PFSK-1 (cell line): ENCODE measurements around the gene AJM1.

Experiments used
- FOXP2 ChIP-seq: optimal IDR thresholded peaks from 2 replicates; pipeline ENCODE3; 2011; ENCODE audit warnings: borderline replicate concordance, control low read depth, inconsistent platforms; ENCODE audit not compliant: insufficient read depth; ENCODE audit errors: extremely low read length, extremely low read depth
- TF ChIP-seq, protein P1 (sequence below), 2 experiments: IDR thresholded peaks; 2 replicates each; pipeline versions ENCODE4 v1.6.1 to v1.8.0; 2011 to 2012; ENCODE audit warnings: low read depth in 2 of 2, low read length in 2 of 2, control low read depth in 1 of 2, inconsistent platforms in 1 of 2, mild to moderate bottlenecking in 1 of 2, moderate library complexity in 1 of 2; ENCODE audit not compliant: insufficient read depth in 1 of 2

DNA sequence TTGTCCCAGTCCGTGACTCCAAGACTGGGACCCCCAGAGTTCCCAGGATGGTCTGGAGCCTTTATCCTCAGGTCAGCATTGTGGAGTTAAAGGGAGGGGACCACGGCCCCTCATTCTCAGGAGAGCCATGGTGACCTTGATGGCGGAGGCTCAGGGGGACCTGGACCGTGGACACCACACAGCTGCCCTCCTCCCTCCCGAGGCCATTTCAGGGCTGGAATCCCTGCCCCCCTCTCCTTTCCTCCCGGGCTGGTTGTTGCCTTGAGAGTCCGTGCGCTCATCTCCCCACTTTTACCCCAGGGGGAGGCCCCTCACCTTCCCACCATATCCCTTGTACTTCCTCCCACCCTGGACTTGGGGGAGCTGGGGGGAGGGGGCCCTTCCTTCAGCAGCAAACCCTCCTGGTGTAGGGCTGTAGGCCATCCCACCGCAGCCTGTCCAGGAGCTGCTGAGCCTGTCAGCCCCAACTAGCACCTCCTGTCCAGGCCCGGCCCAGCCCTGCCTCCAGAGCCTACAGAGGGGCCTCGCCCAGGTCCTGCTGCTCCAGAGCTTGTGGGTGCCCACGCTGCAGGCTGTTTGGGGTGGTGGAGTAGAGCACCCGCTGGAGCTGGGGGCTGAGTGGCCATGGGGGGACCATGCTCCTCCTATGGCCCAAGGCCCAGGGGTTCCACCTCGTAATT lies 14.3 kb upstream of the AJM1 start:
- TF ChIP-seq FOXP2: no peak
- TF ChIP-seq, protein P1, sequence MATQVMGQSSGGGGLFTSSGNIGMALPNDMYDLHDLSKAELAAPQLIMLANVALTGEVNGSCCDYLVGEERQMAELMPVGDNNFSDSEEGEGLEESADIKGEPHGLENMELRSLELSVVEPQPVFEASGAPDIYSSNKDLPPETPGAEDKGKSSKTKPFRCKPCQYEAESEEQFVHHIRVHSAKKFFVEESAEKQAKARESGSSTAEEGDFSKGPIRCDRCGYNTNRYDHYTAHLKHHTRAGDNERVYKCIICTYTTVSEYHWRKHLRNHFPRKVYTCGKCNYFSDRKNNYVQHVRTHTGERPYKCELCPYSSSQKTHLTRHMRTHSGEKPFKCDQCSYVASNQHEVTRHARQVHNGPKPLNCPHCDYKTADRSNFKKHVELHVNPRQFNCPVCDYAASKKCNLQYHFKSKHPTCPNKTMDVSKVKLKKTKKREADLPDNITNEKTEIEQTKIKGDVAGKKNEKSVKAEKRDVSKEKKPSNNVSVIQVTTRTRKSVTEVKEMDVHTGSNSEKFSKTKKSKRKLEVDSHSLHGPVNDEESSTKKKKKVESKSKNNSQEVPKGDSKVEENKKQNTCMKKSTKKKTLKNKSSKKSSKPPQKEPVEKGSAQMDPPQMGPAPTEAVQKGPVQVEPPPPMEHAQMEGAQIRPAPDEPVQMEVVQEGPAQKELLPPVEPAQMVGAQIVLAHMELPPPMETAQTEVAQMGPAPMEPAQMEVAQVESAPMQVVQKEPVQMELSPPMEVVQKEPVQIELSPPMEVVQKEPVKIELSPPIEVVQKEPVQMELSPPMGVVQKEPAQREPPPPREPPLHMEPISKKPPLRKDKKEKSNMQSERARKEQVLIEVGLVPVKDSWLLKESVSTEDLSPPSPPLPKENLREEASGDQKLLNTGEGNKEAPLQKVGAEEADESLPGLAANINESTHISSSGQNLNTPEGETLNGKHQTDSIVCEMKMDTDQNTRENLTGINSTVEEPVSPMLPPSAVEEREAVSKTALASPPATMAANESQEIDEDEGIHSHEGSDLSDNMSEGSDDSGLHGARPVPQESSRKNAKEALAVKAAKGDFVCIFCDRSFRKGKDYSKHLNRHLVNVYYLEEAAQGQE (IDR thresholded peaks at IDR 0.05; ENCODE audit: insufficient read depth in 1 of 2, low read depth in 2 of 2, low read length in 2 of 2): no peak
